ENCODE data around the gene LCN6. TPM values are rescaled to one million over a fixed set of nuclear protein-coding genes. Genes with fewer than 3 reads are reported as not detected.

The LCN6 gene
- total RNA-seq, 1 experiment from 2014 or later = not detected

GRCh38 chr9:136707849-136708517 lies 40.3 kb downstream of the LCN6 start (continued):
- TF ChIP-seq AFF4 (CRISPR knock-in tag; IDR thresholded peaks at IDR 0.05; ENCODE audit: borderline replicate concordance) = no peak
- TF ChIP-seq ZNF138 (CRISPR knock-in tag; conservative IDR thresholded peaks at IDR 0.05) = no peak
- TF ChIP-seq PRRX2 (CRISPR knock-in tag; IDR thresholded peaks at IDR 0.05) = no peak
- no peak for TF ChIP-seq HMGA2 (CRISPR knock-in tag; IDR thresholded peaks at IDR 0.05)
- TF ChIP-seq SMAD3 (CRISPR knock-in tag; IDR thresholded peaks at IDR 0.05; ENCODE audit: borderline replicate concordance) = no peak
- TF ChIP-seq, protein P1, sequence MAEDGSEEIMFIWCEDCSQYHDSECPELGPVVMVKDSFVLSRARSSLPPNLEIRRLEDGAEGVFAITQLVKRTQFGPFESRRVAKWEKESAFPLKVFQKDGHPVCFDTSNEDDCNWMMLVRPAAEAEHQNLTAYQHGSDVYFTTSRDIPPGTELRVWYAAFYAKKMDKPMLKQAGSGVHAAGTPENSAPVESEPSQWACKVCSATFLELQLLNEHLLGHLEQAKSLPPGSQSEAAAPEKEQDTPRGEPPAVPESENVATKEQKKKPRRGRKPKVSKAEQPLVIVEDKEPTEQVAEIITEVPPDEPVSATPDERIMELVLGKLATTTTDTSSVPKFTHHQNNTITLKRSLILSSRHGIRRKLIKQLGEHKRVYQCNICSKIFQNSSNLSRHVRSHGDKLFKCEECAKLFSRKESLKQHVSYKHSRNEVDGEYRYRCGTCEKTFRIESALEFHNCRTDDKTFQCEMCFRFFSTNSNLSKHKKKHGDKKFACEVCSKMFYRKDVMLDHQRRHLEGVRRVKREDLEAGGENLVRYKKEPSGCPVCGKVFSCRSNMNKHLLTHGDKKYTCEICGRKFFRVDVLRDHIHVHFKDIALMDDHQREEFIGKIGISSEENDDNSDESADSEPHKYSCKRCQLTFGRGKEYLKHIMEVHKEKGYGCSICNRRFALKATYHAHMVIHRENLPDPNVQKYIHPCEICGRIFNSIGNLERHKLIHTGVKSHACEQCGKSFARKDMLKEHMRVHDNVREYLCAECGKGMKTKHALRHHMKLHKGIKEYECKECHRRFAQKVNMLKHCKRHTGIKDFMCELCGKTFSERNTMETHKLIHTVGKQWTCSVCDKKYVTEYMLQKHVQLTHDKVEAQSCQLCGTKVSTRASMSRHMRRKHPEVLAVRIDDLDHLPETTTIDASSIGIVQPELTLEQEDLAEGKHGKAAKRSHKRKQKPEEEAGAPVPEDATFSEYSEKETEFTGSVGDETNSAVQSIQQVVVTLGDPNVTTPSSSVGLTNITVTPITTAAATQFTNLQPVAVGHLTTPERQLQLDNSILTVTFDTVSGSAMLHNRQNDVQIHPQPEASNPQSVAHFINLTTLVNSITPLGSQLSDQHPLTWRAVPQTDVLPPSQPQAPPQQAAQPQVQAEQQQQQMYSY (CRISPR knock-in tag; IDR thresholded peaks at IDR 0.05) = no peak
- TF ChIP-seq ATF2 (CRISPR knock-in tag; IDR thresholded peaks at IDR 0.05; ENCODE audit: borderline replicate concordance, low read depth) = no peak
- TF ChIP-seq ATF6 (CRISPR knock-in tag; IDR thresholded peaks at IDR 0.05) = no peak
- TF ChIP-seq ZNF317 (CRISPR knock-in tag; IDR thresholded peaks at IDR 0.05; ENCODE audit: borderline replicate concordance, low read depth) = no peak
- no peak for TF ChIP-seq HMGXB4 (CRISPR knock-in tag; IDR thresholded peaks at IDR 0.05)
- no peak for TF ChIP-seq NR1H2 (CRISPR knock-in tag; IDR thresholded peaks at IDR 0.05)
- TF ChIP-seq EMX1 (CRISPR knock-in tag; IDR thresholded peaks at IDR 0.05) = no peak

DNA sequence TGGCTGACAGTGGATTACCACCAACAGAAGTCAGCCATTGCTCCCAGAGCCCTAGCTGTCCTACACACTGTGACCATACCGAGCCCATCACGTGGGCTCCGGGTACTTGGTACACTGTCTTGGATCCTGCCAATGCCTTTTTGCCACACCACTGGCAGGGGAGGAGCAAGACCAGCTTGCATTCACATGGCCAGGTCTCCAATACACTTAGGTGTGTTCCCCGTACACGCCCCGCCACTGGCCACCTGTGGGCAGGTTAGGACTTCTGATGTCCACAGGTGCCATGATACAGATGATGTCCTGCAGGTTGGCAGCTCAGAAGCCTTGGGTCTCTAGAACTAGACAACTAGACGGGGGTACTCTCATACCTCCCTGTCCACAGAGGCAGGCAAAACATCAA lies 41.3 kb downstream of the LCN6 start:
- DNase-seq (ENCODE audit: low spot score) = no peak
- ChIA-PET POLR2A (no interaction called here), CTCF (interaction anchor here (1.2 kb wide), 1 partner anchor 35 kb away, joined by 4 read pairs; no protein-coding TSS in a partner anchor)
- no peaks in the 10 kb centered on the region for H3K36me3 Mint-ChIP-seq
- H3K27me3 Mint-ChIP-seq (ENCODE audit: low read depth) = peaks cover 19% of the 10 kb centered on the region
- H3K4me1 Mint-ChIP-seq = no peaks in the 10 kb centered on the region
- no peak overlapping the region for H3K4me3 Mint-ChIP-seq
- no peaks in the 10 kb centered on the region for H3K9me3 Mint-ChIP-seq
- no peak for ATAC-seq
- H3K27ac Mint-ChIP-seq = no peak overlapping the region
- TF ChIP-seq KAT7 (CRISPR knock-in tag; IDR thresholded peaks at IDR 0.05; ENCODE audit: borderline replicate concordance) (no peak), ZBTB43 (CRISPR knock-in tag; IDR thresholded peaks at IDR 0.05) (no peak), ETV6 (CRISPR knock-in tag; IDR thresholded peaks at IDR 0.05) (no peak), GTF2I (CRISPR knock-in tag; conservative IDR thresholded peaks at IDR 0.05) (no peak), TCF7 (CRISPR knock-in tag; IDR thresholded peaks at IDR 0.05; ENCODE audit: low read depth) (no peak), TEAD4 (CRISPR knock-in tag; IDR thresholded peaks at IDR 0.05) (no peak), ZNF317 (CRISPR knock-in tag; IDR thresholded peaks at IDR 0.05; ENCODE audit: borderline replicate concordance, low read depth) (no peak), ZNF396 (CRISPR knock-in tag; IDR thresholded peaks at IDR 0.05; ENCODE audit: borderline replicate concordance) (no peak)
- TF ChIP-seq, protein P2, sequence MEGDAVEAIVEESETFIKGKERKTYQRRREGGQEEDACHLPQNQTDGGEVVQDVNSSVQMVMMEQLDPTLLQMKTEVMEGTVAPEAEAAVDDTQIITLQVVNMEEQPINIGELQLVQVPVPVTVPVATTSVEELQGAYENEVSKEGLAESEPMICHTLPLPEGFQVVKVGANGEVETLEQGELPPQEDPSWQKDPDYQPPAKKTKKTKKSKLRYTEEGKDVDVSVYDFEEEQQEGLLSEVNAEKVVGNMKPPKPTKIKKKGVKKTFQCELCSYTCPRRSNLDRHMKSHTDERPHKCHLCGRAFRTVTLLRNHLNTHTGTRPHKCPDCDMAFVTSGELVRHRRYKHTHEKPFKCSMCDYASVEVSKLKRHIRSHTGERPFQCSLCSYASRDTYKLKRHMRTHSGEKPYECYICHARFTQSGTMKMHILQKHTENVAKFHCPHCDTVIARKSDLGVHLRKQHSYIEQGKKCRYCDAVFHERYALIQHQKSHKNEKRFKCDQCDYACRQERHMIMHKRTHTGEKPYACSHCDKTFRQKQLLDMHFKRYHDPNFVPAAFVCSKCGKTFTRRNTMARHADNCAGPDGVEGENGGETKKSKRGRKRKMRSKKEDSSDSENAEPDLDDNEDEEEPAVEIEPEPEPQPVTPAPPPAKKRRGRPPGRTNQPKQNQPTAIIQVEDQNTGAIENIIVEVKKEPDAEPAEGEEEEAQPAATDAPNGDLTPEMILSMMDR (IDR thresholded peaks at IDR 0.05) = no peak

Measured in WTC11 (cell line).